22Rv1 (cell line): Measurements from ENCODE around the gene RAMACL.

Experiments used
- CTCF ChIP-seq: fragments of 450-650 bp; IDR thresholded peaks from 2 replicates; pipeline ENCODE4 v1.5.1; 2017; ENCODE audit warnings: mild to moderate bottlenecking
- ZFX ChIP-seq: fragments of 450-650 bp; IDR thresholded peaks from 2 replicates; pipeline ENCODE4 v1.6.1; 2017; ENCODE audit warnings: antibody characterized with exemption, borderline replicate concordance

GRCh38 chr6:166633732-166634535 is 47.5 kb upstream of the RAMACL start:
- TF ChIP-seq CTCF = no peak
- no peak for TF ChIP-seq ZFX
